Measurements from ENCODE around the gene UPK1B.
"Not testable (repeated sequence)": the region's sequence is repeated elsewhere in the genome, so short reads cannot be mapped to it uniquely, and the experiment has no call there.

Gene UPK1B

GRCh38 chr3:119173325-119173724, at the start of gene UPK1B:
Gene UPK1B, plus strand, starts transcription at chr3:119173598. Its CDS starts 13,144 bp downstream, at chr3:119186742.
- DNase-seq (ENCODE audit: low read depth), result no peak
- no peak for TF ChIP-seq CTCF (conservative IDR thresholded peaks at IDR 0.05; ENCODE audit: control insufficient read depth, insufficient read depth, low read depth, low read length)
- H3K4me3 ChIP-seq (ENCODE audit: control insufficient read depth, low read depth, low read length), result no peak within 1 kb of the TSS

GRCh38 chr3:119125342-119125741, 48.1 kb upstream of the UPK1B start:
- H3K4me3 ChIP-seq (ENCODE audit: control insufficient read depth, low read depth, low read length), result no peak overlapping the region
- no peak for TF ChIP-seq CTCF (conservative IDR thresholded peaks at IDR 0.05; ENCODE audit: control insufficient read depth, insufficient read depth, low read depth, low read length)
- no peak for DNase-seq (ENCODE audit: low read depth)

- TF ChIP-seq CTCF (conservative IDR thresholded peaks at IDR 0.05; ENCODE audit: control insufficient read depth, insufficient read depth, low read depth, low read length), result no peak
Observed at GRCh38 chr3:119125742-119126504, 47.5 kb upstream of the UPK1B start.

GRCh38 chr3:119130291-119130690, 43.1 kb upstream of the UPK1B start:
- not testable (repeated sequence) for DNase-seq (ENCODE audit: low read depth); H3K4me3 ChIP-seq (ENCODE audit: control insufficient read depth, low read depth, low read length)

More at GRCh38 chr3:119125742-119126504, 47.5 kb upstream of the UPK1B start:
- H3K4me3 ChIP-seq (ENCODE audit: control insufficient read depth, low read depth, low read length), result no peak overlapping the region
- no peak for DNase-seq (ENCODE audit: low read depth)

GRCh38 chr3:119132291-119132690, 41.1 kb upstream of the UPK1B start:
- H3K4me3 ChIP-seq (ENCODE audit: control insufficient read depth, low read depth, low read length); DNase-seq (ENCODE audit: low read depth): not testable (repeated sequence)

- H3K4me3 ChIP-seq (ENCODE audit: control insufficient read depth, low read depth, low read length); DNase-seq (ENCODE audit: low read depth): not testable (repeated sequence)
Observed at GRCh38 chr3:119139360-119139759, 34.0 kb upstream of the UPK1B start.

- H3K4me3 ChIP-seq (ENCODE audit: control insufficient read depth, low read depth, low read length), result no peak overlapping the region
- DNase-seq (ENCODE audit: low read depth), result no peak
- TF ChIP-seq CTCF (conservative IDR thresholded peaks at IDR 0.05; ENCODE audit: control insufficient read depth, insufficient read depth, low read depth, low read length), result no peak
Observed at GRCh38 chr3:119140466-119140865, 32.9 kb upstream of the UPK1B start.

- H3K4me3 ChIP-seq (ENCODE audit: control insufficient read depth, low read depth, low read length), result no peak overlapping the region
- no peak for DNase-seq (ENCODE audit: low read depth)
- no peak for TF ChIP-seq CTCF (conservative IDR thresholded peaks at IDR 0.05; ENCODE audit: control insufficient read depth, insufficient read depth, low read depth, low read length)
Observed at GRCh38 chr3:119145128-119145499, 28.3 kb upstream of the UPK1B start.

All from fibroblast of mammary gland (primary cell).